Endothelial cell of umbilical vein (primary cell): ENCODE data around the gene GTSF1L.

ENCODE experiments used
- EZH2 ChIP-seq: IDR thresholded peaks from 2 replicates; pipeline ENCODE4 v1.6.1; 2012; ENCODE audit warnings: borderline replicate concordance, low read depth, mild to moderate bottlenecking, moderate library complexity, low read length, inconsistent platforms; ENCODE audit not compliant: severe bottlenecking
- POLR2A ChIP-seq: IDR thresholded peaks from 2 replicates; pipeline ENCODE4 v1.6.1; 2012; ENCODE audit warnings: low read depth, mild to moderate bottlenecking, control low read depth, low read length
- POLR2AphosphoS5 ChIP-seq: IDR thresholded peaks from 2 replicates; pipeline ENCODE4 v1.6.1; 2012; ENCODE audit warnings: low read depth, mild to moderate bottlenecking, control low read depth, low read length, moderate library complexity; ENCODE audit not compliant: insufficient read depth
- TF ChIP-seq, protein P1 (sequence below), 2 donors: IDR thresholded peaks; 1 replicate in 1 of 2; 2 replicates in 1 of 2; pipeline ENCODE4 v1.5.1; 2011; ENCODE audit warnings: low read length in 2 of 2, mild to moderate bottlenecking in 2 of 2, moderate library complexity in 2 of 2, control low read depth in 1 of 2, inconsistent platforms in 1 of 2, low read depth in 1 of 2; ENCODE audit not compliant: insufficient read depth in 1 of 2; ENCODE audit errors: extremely low read depth in 1 of 2
- TF ChIP-seq, protein P2 (sequence below): IDR thresholded peaks from 2 replicates; pipeline ENCODE4 v1.6.1; 2011; ENCODE audit not compliant: insufficient read depth, insufficient read length

DNA sequence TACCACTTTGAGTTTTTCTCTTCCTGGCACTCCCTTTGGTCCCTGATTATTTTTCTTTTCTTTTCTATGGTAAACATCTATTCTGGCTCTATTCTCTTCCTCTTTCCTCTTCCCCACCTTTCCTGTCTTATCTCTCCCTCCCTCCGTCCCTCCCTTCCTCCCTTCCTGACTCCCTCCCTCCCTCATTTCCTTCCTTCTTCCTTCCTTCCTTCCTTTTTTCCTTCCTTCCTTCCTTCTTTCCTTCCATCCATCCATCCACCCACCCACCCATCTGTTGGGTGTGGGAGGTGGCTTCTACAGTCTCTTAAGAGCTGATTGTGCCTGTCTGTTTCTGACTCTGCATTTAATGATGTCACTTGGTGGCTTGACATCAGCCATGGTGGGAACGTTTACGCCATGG is 43.5 kb upstream of the GTSF1L start:
- TF ChIP-seq EZH2 (no peak), POLR2A (no peak), POLR2AphosphoS5 (no peak)
- TF ChIP-seq, protein P1, sequence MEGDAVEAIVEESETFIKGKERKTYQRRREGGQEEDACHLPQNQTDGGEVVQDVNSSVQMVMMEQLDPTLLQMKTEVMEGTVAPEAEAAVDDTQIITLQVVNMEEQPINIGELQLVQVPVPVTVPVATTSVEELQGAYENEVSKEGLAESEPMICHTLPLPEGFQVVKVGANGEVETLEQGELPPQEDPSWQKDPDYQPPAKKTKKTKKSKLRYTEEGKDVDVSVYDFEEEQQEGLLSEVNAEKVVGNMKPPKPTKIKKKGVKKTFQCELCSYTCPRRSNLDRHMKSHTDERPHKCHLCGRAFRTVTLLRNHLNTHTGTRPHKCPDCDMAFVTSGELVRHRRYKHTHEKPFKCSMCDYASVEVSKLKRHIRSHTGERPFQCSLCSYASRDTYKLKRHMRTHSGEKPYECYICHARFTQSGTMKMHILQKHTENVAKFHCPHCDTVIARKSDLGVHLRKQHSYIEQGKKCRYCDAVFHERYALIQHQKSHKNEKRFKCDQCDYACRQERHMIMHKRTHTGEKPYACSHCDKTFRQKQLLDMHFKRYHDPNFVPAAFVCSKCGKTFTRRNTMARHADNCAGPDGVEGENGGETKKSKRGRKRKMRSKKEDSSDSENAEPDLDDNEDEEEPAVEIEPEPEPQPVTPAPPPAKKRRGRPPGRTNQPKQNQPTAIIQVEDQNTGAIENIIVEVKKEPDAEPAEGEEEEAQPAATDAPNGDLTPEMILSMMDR (IDR thresholded peaks at IDR 0.05; ENCODE audit: extremely low read depth in 1 of 2, insufficient read depth in 1 of 2, low read depth in 1 of 2, low read length in 2 of 2) = no peak
- TF ChIP-seq, protein P2, sequence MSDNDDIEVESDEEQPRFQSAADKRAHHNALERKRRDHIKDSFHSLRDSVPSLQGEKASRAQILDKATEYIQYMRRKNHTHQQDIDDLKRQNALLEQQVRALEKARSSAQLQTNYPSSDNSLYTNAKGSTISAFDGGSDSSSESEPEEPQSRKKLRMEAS = no peak
